GM12801 (cell line): ENCODE measurements around the gene OR56B1.

Source experiments
- CTCF ChIP-seq: IDR thresholded peaks from one replicate; pipeline ENCODE4 v1.5.1; 2011; ENCODE audit warnings: control low read depth; ENCODE audit not compliant: insufficient read length; ENCODE audit errors: extremely low read depth

The OR56B1 gene

GRCh38 chr11:5695580-5695979 is 40.7 kb upstream of the OR56B1 start:
- TF ChIP-seq CTCF, result no peak

- no peak for TF ChIP-seq CTCF
Measured at GRCh38 chr11:5696210-5696609, 40.0 kb upstream of the OR56B1 start.

GRCh38 chr11:5698281-5698680 is 38.0 kb upstream of the OR56B1 start:
- TF ChIP-seq CTCF, result no peak

- no peak for TF ChIP-seq CTCF
Measured at GRCh38 chr11:5700421-5701054, 35.7 kb upstream of the OR56B1 start.

GRCh38 chr11:5701055-5701577 is 35.1 kb upstream of the OR56B1 start:
- no peak for TF ChIP-seq CTCF

- no peak for TF ChIP-seq CTCF
Measured at GRCh38 chr11:5703741-5704536, 32.3 kb upstream of the OR56B1 start.

GRCh38 chr11:5705688-5706087 is 30.6 kb upstream of the OR56B1 start:
- TF ChIP-seq CTCF, result no peak
